ENCODE measurements around the gene SUMF1. TPM values are rescaled to one million over a fixed set of nuclear protein-coding genes. Genes with fewer than 3 reads are reported as not detected.
"Not testable (repeated sequence)": the region's sequence is repeated elsewhere in the genome, so short reads cannot be mapped to it uniquely, and the experiment has no call there.

Gene SUMF1
- total RNA-seq, 1 donor from 2014 or later, result 10.6 TPM

GRCh38 chr3:4334548-4334947, 132.5 kb downstream of the SUMF1 start:
- Mint-ChIP-seq H3K36me3 (ENCODE audit: low read depth) (peaks cover 11% of the 10 kb centered on the region), H3K9me3 (peaks cover 7% of the 10 kb centered on the region), H3K4me1 (no peaks in the 10 kb centered on the region), H3K27me3 (ENCODE audit: low read depth) (no peaks in the 10 kb centered on the region), H3K4me3 (no peak overlapping the region), H3K27ac (ENCODE audit: unreplicated experiment) (no peak overlapping the region)
- no peak for DNase-seq (ENCODE audit: low read depth, low spot score)
- no peak for TF ChIP-seq CTCF (conservative IDR thresholded peaks at IDR 0.05)

DNA sequence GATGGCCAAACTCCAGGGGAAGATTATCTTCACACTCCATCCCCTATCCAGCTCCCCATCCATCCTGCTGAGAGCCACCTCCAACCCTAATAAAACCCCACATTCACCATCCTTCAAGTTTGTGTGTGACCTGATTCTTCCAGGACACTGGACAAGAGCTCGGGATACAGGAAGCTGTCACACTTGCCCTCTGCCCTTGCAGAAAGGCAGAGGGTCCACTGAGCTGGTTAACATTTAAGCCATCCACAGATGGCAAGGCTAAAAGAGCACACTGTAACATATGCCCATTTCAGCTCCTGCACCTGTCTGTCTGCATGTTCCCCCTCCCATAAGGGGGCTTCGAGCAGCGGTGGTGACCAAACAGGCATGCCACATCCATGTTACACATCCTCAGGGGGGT, 134.1 kb downstream of the SUMF1 start:
- Mint-ChIP-seq H3K4me3 (no peak overlapping the region), H3K27me3 (ENCODE audit: low read depth) (no peaks in the 10 kb centered on the region), H3K36me3 (ENCODE audit: low read depth) (peaks cover 15% of the 10 kb centered on the region), H3K4me1 (no peaks in the 10 kb centered on the region), H3K9me3 (peaks cover 10% of the 10 kb centered on the region), H3K27ac (ENCODE audit: unreplicated experiment) (peak overlapping the region; percentile 19)
- no peak for DNase-seq (ENCODE audit: low read depth, low spot score)
- no peak for TF ChIP-seq CTCF (conservative IDR thresholded peaks at IDR 0.05)

DNA sequence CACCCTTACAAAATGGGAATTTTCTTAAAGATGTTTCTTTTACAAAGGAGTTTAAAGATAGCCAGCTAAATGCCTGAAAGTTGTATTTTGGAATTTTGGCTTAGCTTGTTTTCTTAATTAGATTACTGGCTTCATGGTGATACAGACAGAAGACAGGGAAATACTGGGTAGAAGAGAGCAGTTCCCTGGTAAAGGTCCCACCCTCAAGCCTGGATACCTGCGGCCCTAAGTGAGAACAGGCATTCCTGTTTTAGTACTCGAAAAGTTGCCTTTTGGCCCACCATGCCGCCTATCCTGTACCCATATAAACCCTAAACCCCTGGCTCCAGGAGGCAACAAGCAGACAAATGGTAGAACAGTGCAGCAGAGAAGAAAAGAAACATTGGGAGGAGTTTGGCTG, 134.5 kb downstream of the SUMF1 start:
- peak overlapping the region; percentile 19 for H3K27ac Mint-ChIP-seq (ENCODE audit: unreplicated experiment)
- TF ChIP-seq CTCF (conservative IDR thresholded peaks at IDR 0.05), result no peak
- DNase-seq (ENCODE audit: low read depth, low spot score), result no peak
- no peaks in the 10 kb centered on the region for H3K4me1 Mint-ChIP-seq
- peaks cover 15% of the 10 kb centered on the region for H3K36me3 Mint-ChIP-seq (ENCODE audit: low read depth)
- H3K4me3 Mint-ChIP-seq, result no peak overlapping the region
- peaks cover 10% of the 10 kb centered on the region for H3K9me3 Mint-ChIP-seq
- no peaks in the 10 kb centered on the region for H3K27me3 Mint-ChIP-seq (ENCODE audit: low read depth)

- no peak overlapping the region for H3K27ac Mint-ChIP-seq (ENCODE audit: unreplicated experiment)
- no peaks in the 10 kb centered on the region for H3K27me3 Mint-ChIP-seq (ENCODE audit: low read depth)
- no peak for DNase-seq (ENCODE audit: low read depth, low spot score)
- H3K9me3 Mint-ChIP-seq, result peaks cover 10% of the 10 kb centered on the region
- peaks cover 16% of the 10 kb centered on the region for H3K36me3 Mint-ChIP-seq (ENCODE audit: low read depth)
- H3K4me1 Mint-ChIP-seq, result no peaks in the 10 kb centered on the region
- no peak overlapping the region for H3K4me3 Mint-ChIP-seq
- TF ChIP-seq CTCF (conservative IDR thresholded peaks at IDR 0.05), result no peak
Measured at GRCh38 chr3:4332111-4332510, 135.0 kb downstream of the SUMF1 start.

GRCh38 chr3:4329806-4330205, 137.3 kb downstream of the SUMF1 start:
- not testable (repeated sequence) for H3K9me3 Mint-ChIP-seq; DNase-seq (ENCODE audit: low read depth, low spot score); H3K27me3 Mint-ChIP-seq (ENCODE audit: low read depth); H3K4me1 Mint-ChIP-seq; H3K27ac Mint-ChIP-seq (ENCODE audit: unreplicated experiment)
- Mint-ChIP-seq H3K4me3 (peak overlapping the region; percentile 44), H3K36me3 (ENCODE audit: low read depth) (peaks cover 19% of the 10 kb centered on the region)

DNA sequence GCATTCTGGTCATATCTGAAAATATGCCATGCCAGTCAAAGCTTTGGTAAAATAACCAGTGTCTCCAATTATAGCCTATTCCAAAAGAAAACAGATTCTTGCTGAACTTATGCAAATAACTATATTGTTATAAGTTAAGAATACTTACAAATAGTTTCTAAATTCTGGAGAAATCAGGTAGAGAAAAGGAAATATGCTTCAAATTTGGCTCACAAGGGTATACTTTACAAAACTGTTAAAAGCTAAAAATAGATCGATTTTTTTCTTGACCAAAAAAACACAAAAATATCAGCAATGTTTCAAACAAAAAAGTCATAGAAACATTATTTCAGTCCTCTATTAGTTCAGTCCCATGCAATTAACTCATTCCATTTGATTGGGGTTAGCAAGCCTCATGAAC, 140.2 kb downstream of the SUMF1 start:
- no peak for DNase-seq (ENCODE audit: low read depth, low spot score)
- H3K4me1 Mint-ChIP-seq, result no peaks in the 10 kb centered on the region

More for the DNA sequence above, 140.2 kb downstream of the SUMF1 start:
- Mint-ChIP-seq H3K27me3 (ENCODE audit: low read depth) (no peaks in the 10 kb centered on the region), H3K9me3 (peaks cover 10% of the 10 kb centered on the region), H3K36me3 (ENCODE audit: low read depth) (peaks cover 17% of the 10 kb centered on the region), H3K27ac (ENCODE audit: unreplicated experiment) (no peak overlapping the region), H3K4me3 (no peak overlapping the region)
- no peak for TF ChIP-seq CTCF (conservative IDR thresholded peaks at IDR 0.05)

Measured in neural crest cell (in vitro differentiated cells).